Panc1 (cell line): ENCODE measurements around the gene CFAP20DC. TPM values are rescaled to one million over a fixed set of nuclear protein-coding genes. Genes with fewer than 3 reads are reported as not detected.

Experiments used
- ATAC-seq: fragments of 200-7000 bp; cut with Tn5 transposase; 2 replicates; pipeline ENCODE4 v1.9.1; 2020; ENCODE audit warnings: mild to moderate bottlenecking, moderate library complexity
- BruUV-seq: library from RNA; stranded (reverse); fragments of 400-500 nt; replicated peaks from 2 replicates; lab custom pipeline; 2021; lab: Mats Ljungman, UMichigan
- CTCF ChIA-PET: fragments of 300-600 bp; sonication (Branson Sonifier 250); formaldehyde crosslinking; loops from one replicate; lab custom pipeline; 2022; ENCODE audit warnings: antibody characterized with exemption; lab: Charles Lee
- POLR2A ChIA-PET: fragments of 300-600 bp; sonication (Branson Sonifier 250); formaldehyde crosslinking; loops from one replicate; lab custom pipeline; 2022; ENCODE audit warnings: antibody characterized with exemption; lab: Charles Lee
- DNase-seq: peaks from one replicate; pipeline ENCODE4 v3.0.0-alpha.2; 2010; ENCODE audit warnings: low read depth, low spot score
- H3K27ac ChIP-seq: 2 replicates; pipeline ENCODE4 v1.5.1; 2011; ENCODE audit warnings: mild to moderate bottlenecking, low read length, inconsistent platforms
- H3K27me3 ChIP-seq: fragments of 200-500 bp; sonication (Bioruptor generic); 2 replicates; pipeline ENCODE4 v1.6.0; 2014; ENCODE audit warnings: low read length, inconsistent platforms; ENCODE audit not compliant: control insufficient read depth, insufficient read depth
- H3K36me3 ChIP-seq: fragments of 200-500 bp; sonication (Bioruptor generic); 2 replicates; pipeline ENCODE4 v1.5.1; 2014; ENCODE audit warnings: inconsistent platforms, mild to moderate bottlenecking, low read length, moderate library complexity; ENCODE audit not compliant: control insufficient read depth, insufficient read depth
- H3K4me1 ChIP-seq: 2 replicates; pipeline ENCODE4 v1.5.1; 2011; ENCODE audit warnings: inconsistent platforms, mild to moderate bottlenecking, low read length, moderate library complexity; ENCODE audit not compliant: control insufficient read depth, insufficient read depth
- H3K4me3 ChIP-seq, 2 experiments: 2 replicates each; pipeline ENCODE4 v1.5.1; 2011 to 2012; ENCODE audit warnings: low read depth in 2 of 2, low read length in 2 of 2, mild to moderate bottlenecking in 2 of 2, inconsistent platforms in 1 of 2, moderate library complexity in 1 of 2
- H3K9me3 ChIP-seq: fragments of 200-500 bp; sonication (Bioruptor generic); 2 replicates; pipeline ENCODE4 v1.5.1; 2014; ENCODE audit warnings: low read depth, mild to moderate bottlenecking, inconsistent platforms, low read length, moderate library complexity; ENCODE audit not compliant: control insufficient read depth, insufficient read depth
- POLR2AphosphoS5 ChIP-seq: IDR thresholded peaks from 2 replicates; pipeline ENCODE4 v1.6.1; 2012; ENCODE audit warnings: mild to moderate bottlenecking, low read depth, low read length, moderate library complexity
- REST ChIP-seq, 2 experiments: IDR thresholded peaks; 2 replicates each; pipeline ENCODE4 v1.6.1; 2011 to 2012; ENCODE audit warnings: low read depth in 2 of 2, control low read depth in 1 of 2, low read length in 1 of 2, mild to moderate bottlenecking in 1 of 2, moderate library complexity in 1 of 2; ENCODE audit not compliant: insufficient read depth in 1 of 2
- SIN3A ChIP-seq: IDR thresholded peaks from 2 replicates; pipeline ENCODE4 v1.6.1; 2012; ENCODE audit warnings: low read depth, mild to moderate bottlenecking, low read length, moderate library complexity, borderline replicate concordance; ENCODE audit not compliant: insufficient read depth
- TCF7L2 ChIP-seq: IDR thresholded peaks from 2 replicates; pipeline ENCODE4 v1.6.1; 2011; ENCODE audit warnings: mild to moderate bottlenecking, low read depth, low read length, inconsistent platforms
- in situ Hi-C: cut with HindIII; loops from 2 replicates; pipeline ENCODE4 v1.10.0; 2016; ENCODE audit warnings: low sequenced_read_pairs, low pct_unique_long_range_greater_than_20kb
- intact Hi-C: fragments of 100-400 bp; cut with micrococcal nuclease; formaldehyde crosslinking; loops from one replicate; pipeline ENCODE4 v1.10.0; 2022; ENCODE audit not compliant: unreplicated experiment
- total RNA-seq: library from RNA; stranded (reverse); gene quantifications from one replicate; pipeline ENCODE4 v1.2.1, GENCODE V29; 2021; ENCODE audit not compliant: unreplicated experiment
- TF ChIP-seq, protein P1 (sequence below): fragments of 450-650 bp; IDR thresholded peaks from 2 replicates; pipeline ENCODE4 v1.5.1; 2017; ENCODE audit warnings: mild to moderate bottlenecking

CFAP20DC gene
- total RNA-seq, 1 experiment from 2014 or later, result 4.0 TPM

DNA sequence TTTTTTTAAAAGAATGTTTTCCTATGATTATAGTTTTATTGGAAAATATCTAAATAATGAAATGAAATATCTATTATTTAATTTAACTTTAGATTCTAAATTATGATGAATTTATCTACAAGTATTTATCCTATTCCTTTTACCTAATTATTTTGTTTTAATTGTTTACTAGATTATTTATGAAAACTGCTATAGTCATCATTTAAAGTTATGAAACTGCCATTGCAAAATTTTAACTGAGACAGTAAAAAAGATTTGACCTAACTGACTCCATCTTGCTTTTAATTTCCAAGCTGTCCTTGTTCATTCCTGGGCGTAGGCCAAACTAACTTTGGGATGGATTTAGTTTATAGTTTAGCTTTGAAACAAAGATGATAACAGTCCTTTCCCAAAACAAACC is 357.3 kb downstream of the CFAP20DC start:
- Histone ChIP-seq H3K9me3 (peaks cover 7% of the 10 kb centered on the region; the same call in 1 of the 2 replicates), H3K4me3 (no peak overlapping the region), H3K27me3 (no peaks in the 10 kb centered on the region), H3K36me3 (no peaks in the 10 kb centered on the region), H3K4me1 (no peaks in the 10 kb centered on the region), H3K27ac (no peak overlapping the region)
- no peak for TF ChIP-seq POLR2AphosphoS5
- TF ChIP-seq TCF7L2, result no peak
- no peak for TF ChIP-seq SIN3A
- no peak for TF ChIP-seq REST (IDR thresholded peaks at IDR 0.05; ENCODE audit: insufficient read depth in 1 of 2, low read depth in 2 of 2, low read length in 1 of 2)
- TF ChIP-seq, protein P1, sequence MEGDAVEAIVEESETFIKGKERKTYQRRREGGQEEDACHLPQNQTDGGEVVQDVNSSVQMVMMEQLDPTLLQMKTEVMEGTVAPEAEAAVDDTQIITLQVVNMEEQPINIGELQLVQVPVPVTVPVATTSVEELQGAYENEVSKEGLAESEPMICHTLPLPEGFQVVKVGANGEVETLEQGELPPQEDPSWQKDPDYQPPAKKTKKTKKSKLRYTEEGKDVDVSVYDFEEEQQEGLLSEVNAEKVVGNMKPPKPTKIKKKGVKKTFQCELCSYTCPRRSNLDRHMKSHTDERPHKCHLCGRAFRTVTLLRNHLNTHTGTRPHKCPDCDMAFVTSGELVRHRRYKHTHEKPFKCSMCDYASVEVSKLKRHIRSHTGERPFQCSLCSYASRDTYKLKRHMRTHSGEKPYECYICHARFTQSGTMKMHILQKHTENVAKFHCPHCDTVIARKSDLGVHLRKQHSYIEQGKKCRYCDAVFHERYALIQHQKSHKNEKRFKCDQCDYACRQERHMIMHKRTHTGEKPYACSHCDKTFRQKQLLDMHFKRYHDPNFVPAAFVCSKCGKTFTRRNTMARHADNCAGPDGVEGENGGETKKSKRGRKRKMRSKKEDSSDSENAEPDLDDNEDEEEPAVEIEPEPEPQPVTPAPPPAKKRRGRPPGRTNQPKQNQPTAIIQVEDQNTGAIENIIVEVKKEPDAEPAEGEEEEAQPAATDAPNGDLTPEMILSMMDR, result no peak
- ATAC-seq, result no peak
- no TSS peak for BruUV-seq
- intact Hi-C loops (no loop called here), in situ Hi-C loops (no loop called here)
- CTCF ChIA-PET, result no interaction called here
- POLR2A ChIA-PET, result no interaction called here
- DNase-seq, result no peak
